Fibroblast of villous mesenchyme (primary cell): Measurements from ENCODE around the gene TAS2R38. TPM values are rescaled to one million over a fixed set of nuclear protein-coding genes. Genes with fewer than 3 reads are reported as not detected.

ENCODE experiments used
- DNase-seq: peaks from one replicate; pipeline ENCODE4 v3.0.0-alpha.2; 2010; ENCODE audit warnings: low read depth
- H3K4me3 ChIP-seq: 2 replicates; pipeline ENCODE4 v1.5.1; 2011; ENCODE audit warnings: low read depth, mild to moderate bottlenecking, low read length
- total RNA-seq: library from RNA; depleted of rRNA; stranded (reverse); fragments of >200 nt; gene quantifications from 2 replicates; pipeline ENCODE4 v1.2.3, GENCODE V29; 2012
- TF ChIP-seq, protein P1 (sequence below): IDR thresholded peaks from 2 replicates; pipeline ENCODE4 v1.5.1; 2012; ENCODE audit warnings: low read depth, mild to moderate bottlenecking, low read length; ENCODE audit not compliant: insufficient read depth

TAS2R38 gene
- total RNA-seq, 1 donor: not detected

DNA sequence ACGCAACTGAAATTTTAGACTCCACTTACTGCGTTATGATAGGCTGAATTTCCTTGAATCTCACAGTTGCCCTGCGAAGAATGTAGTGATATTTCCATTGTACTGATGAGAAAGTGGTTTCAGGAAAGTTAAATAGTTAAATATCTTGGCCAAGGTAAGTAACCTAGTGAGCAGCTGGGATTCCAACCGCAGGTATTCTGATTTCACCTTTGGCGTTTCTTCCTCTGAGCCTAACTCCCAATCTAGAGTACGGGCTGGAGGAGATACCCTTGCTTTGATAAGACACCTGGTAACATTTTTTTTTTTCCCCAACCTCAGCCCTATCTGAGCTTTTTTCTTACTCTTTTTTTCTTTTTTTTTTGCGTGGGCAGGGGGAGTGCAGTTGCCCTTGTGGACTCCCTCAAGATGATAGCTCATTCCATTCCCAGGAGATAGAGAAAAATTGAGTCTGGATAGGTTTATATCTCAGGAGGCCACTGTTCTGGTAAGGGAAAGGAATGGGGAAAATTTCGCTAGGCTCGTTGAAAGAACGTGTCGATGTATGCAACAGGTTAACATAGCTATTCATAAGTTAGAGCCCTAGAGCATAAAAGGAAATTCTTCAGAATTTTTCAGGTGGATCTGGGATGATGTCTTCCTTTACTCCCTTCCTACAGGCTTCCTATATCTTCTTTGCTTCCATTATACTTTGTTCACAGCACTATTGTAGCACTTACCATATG is 3.1 kb upstream of the TAS2R38 start:
- no peak for DNase-seq
- TF ChIP-seq, protein P1, sequence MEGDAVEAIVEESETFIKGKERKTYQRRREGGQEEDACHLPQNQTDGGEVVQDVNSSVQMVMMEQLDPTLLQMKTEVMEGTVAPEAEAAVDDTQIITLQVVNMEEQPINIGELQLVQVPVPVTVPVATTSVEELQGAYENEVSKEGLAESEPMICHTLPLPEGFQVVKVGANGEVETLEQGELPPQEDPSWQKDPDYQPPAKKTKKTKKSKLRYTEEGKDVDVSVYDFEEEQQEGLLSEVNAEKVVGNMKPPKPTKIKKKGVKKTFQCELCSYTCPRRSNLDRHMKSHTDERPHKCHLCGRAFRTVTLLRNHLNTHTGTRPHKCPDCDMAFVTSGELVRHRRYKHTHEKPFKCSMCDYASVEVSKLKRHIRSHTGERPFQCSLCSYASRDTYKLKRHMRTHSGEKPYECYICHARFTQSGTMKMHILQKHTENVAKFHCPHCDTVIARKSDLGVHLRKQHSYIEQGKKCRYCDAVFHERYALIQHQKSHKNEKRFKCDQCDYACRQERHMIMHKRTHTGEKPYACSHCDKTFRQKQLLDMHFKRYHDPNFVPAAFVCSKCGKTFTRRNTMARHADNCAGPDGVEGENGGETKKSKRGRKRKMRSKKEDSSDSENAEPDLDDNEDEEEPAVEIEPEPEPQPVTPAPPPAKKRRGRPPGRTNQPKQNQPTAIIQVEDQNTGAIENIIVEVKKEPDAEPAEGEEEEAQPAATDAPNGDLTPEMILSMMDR: no peak
- H3K4me3 ChIP-seq: no peak overlapping the region

DNA sequence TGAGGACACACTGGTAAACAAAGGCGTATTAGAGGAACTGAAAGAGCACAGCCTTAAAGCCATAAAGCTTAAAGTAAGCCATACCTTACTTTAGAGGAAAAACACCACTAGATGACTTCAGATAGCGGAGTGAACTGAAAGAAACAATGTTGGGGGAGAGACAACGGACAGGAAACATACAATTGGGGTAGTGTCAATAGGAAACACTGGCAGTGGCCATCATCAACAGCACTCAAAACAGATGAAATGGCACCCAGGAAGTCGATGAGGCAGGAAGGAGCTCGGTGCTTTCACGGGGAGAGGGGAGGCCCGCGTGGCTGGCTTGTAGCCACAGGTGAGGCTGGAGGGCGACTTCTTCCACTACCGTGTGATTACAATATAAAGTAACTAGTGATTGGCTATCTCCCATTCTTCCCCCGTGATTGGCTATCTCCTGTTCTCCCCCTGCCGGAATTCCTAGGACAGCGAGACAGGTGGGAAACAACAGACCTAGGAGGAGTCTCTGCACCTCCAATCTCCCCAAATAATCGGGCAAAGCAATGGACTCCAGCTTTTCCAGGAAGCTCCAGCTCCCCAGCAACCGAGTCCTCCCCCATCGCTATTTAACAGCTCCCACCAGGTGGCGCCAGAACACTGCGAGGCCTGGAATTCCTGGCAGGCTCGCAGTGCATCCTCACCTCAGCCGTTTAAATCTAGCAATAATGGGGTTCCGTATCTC is 2.4 kb upstream of the TAS2R38 start:
- no peak overlapping the region for H3K4me3 ChIP-seq
- DNase-seq: peak; percentile 3
- TF ChIP-seq, protein P1: peak; percentile 55

DNA sequence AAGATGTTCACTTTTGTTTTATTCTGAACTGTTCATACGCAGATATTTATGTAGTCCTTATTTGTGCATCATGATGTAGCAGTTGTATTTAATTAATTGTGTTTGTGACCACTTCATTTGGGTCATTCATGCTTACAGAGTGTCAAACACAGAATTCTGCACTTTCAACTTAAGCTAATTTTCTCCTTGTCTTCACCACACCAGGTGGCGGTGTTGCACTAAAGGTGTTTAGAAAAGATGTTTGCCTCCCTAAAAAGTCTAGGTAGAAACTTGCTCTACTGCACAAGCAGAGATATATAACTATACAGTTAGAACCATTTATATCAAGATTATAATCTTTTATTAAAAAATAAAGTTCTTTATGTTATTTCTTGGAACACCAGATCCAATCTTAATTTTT is 1.3 kb upstream of the TAS2R38 start:
- DNase-seq: no peak
- TF ChIP-seq, protein P1: no peak
- no peak overlapping the region for H3K4me3 ChIP-seq

DNA sequence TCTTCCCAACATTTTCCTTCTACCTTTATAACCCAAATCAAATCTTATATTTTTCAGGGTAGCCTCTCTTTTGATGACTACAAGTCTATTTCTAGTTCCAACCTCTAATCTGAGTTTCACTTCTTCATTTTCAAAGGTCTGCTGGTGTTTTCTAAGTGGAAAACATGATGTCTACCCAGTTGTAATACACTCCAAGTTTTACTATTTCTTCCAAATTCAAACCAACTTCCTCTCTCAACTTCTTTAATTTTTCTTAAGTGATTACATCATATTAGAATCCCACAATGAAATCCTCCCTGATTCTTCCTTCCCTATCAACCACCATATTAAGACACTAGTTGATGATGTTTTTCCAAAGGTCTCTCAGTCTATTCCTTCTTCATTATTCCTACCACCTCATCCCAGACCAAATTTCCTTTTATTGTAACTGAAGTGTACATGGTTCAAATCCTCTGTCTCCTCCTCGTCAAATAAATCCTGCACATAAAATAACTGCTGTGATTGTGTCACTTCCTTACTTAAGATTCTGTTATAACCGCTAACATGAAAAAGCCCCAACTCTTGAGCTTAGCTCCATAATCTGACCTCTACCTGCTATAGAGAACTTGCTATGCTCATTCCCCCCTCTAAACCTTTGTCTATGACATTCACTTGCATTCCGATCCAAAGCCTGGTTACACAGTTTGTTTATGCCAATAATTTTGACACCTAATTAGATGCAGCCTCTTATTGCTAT is 12.7 kb downstream of the TAS2R38 start:
- no peak for DNase-seq
- H3K4me3 ChIP-seq: no peak overlapping the region
- TF ChIP-seq, protein P1: no peak

DNA sequence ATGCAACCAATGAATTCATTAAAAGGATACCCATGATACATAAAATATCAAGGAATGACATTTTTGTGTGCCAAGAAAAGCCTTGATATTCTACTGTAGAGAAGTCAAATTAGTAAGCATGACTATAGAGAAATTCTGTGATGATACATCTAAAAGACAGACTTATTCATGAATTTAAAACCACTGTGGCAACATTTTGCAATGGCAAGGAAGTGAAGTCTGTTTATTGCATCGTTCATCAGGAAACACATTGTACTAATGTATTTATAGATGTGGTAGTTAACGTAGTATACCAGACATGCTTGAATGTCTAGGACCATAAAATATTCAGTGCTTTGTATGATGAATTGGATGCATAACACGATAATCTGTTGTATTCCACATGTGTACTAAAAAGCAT is 17.5 kb downstream of the TAS2R38 start:
- no peak for DNase-seq
- H3K4me3 ChIP-seq: no peak overlapping the region
- TF ChIP-seq, protein P1: no peak

DNA sequence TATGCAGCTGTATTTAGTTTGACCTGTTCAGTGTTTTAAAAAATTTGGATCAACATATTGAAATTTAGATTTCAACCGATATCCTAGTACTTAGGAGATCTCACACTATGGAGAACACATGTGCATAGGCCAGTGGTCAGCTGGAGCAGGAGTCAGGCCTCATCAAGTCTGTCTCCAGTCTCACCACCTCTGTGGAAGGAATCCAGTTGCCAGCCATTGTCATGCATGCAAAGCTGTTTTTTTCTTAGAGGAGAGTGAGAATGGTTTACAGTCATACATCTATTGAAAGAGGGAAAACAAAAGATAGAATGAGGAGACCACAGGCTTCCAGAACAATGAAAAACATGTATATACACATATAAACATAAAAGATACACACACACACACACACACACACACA is 19.2 kb downstream of the TAS2R38 start:
- no peak overlapping the region for H3K4me3 ChIP-seq
- TF ChIP-seq, protein P1: no peak
- no peak for DNase-seq
